Measurements from ENCODE around the gene AFMID. TPM values are rescaled to one million over a fixed set of nuclear protein-coding genes. Genes with fewer than 3 reads are reported as not detected.

Gene AFMID
- total and polyA plus RNA-seq, 2 donors (not counting 1 experiment from before 2014, with no cell fraction given) = 18.2 to 24.8 TPM

DNA sequence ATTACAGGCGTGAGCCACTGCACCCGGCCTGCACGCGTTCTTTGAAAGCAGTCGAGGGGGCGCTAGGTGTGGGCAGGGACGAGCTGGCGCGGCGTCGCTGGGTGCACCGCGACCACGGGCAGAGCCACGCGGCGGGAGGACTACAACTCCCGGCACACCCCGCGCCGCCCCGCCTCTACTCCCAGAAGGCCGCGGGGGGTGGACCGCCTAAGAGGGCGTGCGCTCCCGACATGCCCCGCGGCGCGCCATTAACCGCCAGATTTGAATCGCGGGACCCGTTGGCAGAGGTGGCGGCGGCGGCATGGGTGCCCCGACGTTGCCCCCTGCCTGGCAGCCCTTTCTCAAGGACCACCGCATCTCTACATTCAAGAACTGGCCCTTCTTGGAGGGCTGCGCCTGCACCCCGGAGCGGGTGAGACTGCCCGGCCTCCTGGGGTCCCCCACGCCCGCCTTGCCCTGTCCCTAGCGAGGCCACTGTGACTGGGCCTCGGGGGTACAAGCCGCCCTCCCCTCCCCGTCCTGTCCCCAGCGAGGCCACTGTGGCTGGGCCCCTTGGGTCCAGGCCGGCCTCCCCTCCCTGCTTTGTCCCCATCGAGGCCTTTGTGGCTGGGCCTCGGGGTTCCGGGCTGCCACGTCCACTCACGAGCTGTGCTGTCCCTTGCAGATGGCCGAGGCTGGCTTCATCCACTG is 27.0 kb downstream of the AFMID start, which contains the start of gene BIRC5:
TSS of gene BIRC5 (plus strand) at position 238 of the 690 bp plus-strand sequence. CDS start at position 302, 64 bp downstream.
- ATAC-seq (ENCODE audit: low read depth) (peak; percentile 100), DNase-seq (peak; percentile 91)
- Histone ChIP-seq H3K27ac (ENCODE audit: low read length in 2 of 2) (no peak within 1 kb of the TSS), H3K4me1 (ENCODE audit: control insufficient read depth in 2 of 2, insufficient read depth in 2 of 2, low read length in 2 of 2) (peaks cover 4 to 8% of the 10 kb centered on the region in 2 donors), H3K4me2 (replicated peaks; ENCODE audit: low read depth, low read length, poor library complexity, severe bottlenecking) (peak within 1 kb of the TSS; percentile 92), H3K9me3 (ENCODE audit: control extremely low read depth in 1 of 3, control insufficient read depth in 2 of 3, insufficient read depth in 1 of 3, low read length in 2 of 3) (no peaks in the 10 kb centered on the region), H3K36me3 (replicated peaks in 1 of 2; ENCODE audit: control extremely low read depth in 1 of 2, control insufficient read depth in 1 of 2, extremely low read depth in 1 of 2, insufficient read depth in 2 of 2, low read length in 1 of 2) (no peaks in the 10 kb centered on the region), H2AFZ (ENCODE audit: insufficient read depth, low read depth, low read length, poor library complexity, severe bottlenecking) (peak within 1 kb of the TSS; percentile 72), H4K20me1 (ENCODE audit: control insufficient read depth, insufficient read depth, low read length, poor library complexity, severe bottlenecking) (no peaks in the 10 kb centered on the region), H3K79me2 (ENCODE audit: control insufficient read depth, insufficient read depth, low read length) (peaks cover 11% of the 10 kb centered on the region), H3K4me3 (ENCODE audit: control extremely low read depth in 1 of 5, extremely low read depth in 1 of 5, insufficient read depth in 1 of 5, low read depth in 2 of 5, low read length in 4 of 5) (peak within 1 kb of the TSS in 4 of 5 experiments; percentile 31 to 60 (median 46)), H3K27me3 (replicated peaks in 1 of 4; ENCODE audit: control extremely low read depth in 1 of 4, control insufficient read depth in 3 of 4, insufficient read depth in 4 of 4, low read length in 3 of 4) (no peaks in the 10 kb centered on the region), H3K9ac (ENCODE audit: low read length) (peak within 1 kb of the TSS; percentile 56)
- Mint-ChIP-seq H3K9me3 (ENCODE audit: insufficient read depth) (no peaks in the 10 kb centered on the region), H3K4me1 (peaks cover 7% of the 10 kb centered on the region), H3K4me3 (peak within 1 kb of the TSS; percentile 79), H3K27me3 (no peaks in the 10 kb centered on the region), H3K27ac (peak within 1 kb of the TSS; percentile 26)
- CTCF ChIA-PET = interaction anchor here (0.7 to 1.1 kb wide), 2 partner anchors 37 to 84 kb away, joined by 3 read pairs; partner anchors contain the start of gene TMC8
- POLR2A ChIA-PET = no interaction called here
- TF ChIP-seq EZH2 (IDR thresholded peaks at IDR 0.05; ENCODE audit: borderline replicate concordance, insufficient read depth, low read depth, low read length, poor library complexity, severe bottlenecking) = no peak
- TF ChIP-seq, protein P1, sequence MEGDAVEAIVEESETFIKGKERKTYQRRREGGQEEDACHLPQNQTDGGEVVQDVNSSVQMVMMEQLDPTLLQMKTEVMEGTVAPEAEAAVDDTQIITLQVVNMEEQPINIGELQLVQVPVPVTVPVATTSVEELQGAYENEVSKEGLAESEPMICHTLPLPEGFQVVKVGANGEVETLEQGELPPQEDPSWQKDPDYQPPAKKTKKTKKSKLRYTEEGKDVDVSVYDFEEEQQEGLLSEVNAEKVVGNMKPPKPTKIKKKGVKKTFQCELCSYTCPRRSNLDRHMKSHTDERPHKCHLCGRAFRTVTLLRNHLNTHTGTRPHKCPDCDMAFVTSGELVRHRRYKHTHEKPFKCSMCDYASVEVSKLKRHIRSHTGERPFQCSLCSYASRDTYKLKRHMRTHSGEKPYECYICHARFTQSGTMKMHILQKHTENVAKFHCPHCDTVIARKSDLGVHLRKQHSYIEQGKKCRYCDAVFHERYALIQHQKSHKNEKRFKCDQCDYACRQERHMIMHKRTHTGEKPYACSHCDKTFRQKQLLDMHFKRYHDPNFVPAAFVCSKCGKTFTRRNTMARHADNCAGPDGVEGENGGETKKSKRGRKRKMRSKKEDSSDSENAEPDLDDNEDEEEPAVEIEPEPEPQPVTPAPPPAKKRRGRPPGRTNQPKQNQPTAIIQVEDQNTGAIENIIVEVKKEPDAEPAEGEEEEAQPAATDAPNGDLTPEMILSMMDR (IDR thresholded peaks at IDR 0.05) = no peak
- 1% methylated on average over 60 of the region's 60 CpGs for WGBS (ENCODE audit: insufficient coverage)
- intact Hi-C loops (cut with micrococcal nuclease) = loop anchor here (1.0 kb wide), 2 partner anchors 40 to 74 kb away; no protein-coding TSS in a partner anchor

- peak overlapping the region; percentile 72 for H2AFZ ChIP-seq (ENCODE audit: insufficient read depth, low read depth, low read length, poor library complexity, severe bottlenecking)
- ChIA-PET CTCF (interaction anchor here (0.7 kb wide), 1 partner anchor 10 kb away, joined by 3 read pairs; no protein-coding TSS in a partner anchor), POLR2A (no interaction called here)
- WGBS (ENCODE audit: insufficient coverage) = 0% methylated on average over 1 of the region's 5 CpGs
- H3K9ac ChIP-seq (ENCODE audit: low read length) = peak overlapping the region; percentile 56
- peaks cover 4 to 8% of the 10 kb centered on the region in 2 donors for H3K4me1 ChIP-seq (ENCODE audit: control insufficient read depth in 2 of 2, insufficient read depth in 2 of 2, low read length in 2 of 2)
- peak overlapping the region in 2 of 5 experiments; percentile 43 to 60 for H3K4me3 ChIP-seq (ENCODE audit: control extremely low read depth in 1 of 5, extremely low read depth in 1 of 5, insufficient read depth in 1 of 5, low read depth in 2 of 5, low read length in 4 of 5)
- H3K9me3 Mint-ChIP-seq (ENCODE audit: insufficient read depth) = no peaks in the 10 kb centered on the region
- peak overlapping the region; percentile 26 for H3K27ac Mint-ChIP-seq
- H3K27me3 Mint-ChIP-seq = no peaks in the 10 kb centered on the region
- no peak overlapping the region for H3K27ac ChIP-seq (ENCODE audit: low read length in 2 of 2)
- peak overlapping the region; percentile 92 for H3K4me2 ChIP-seq (replicated peaks; ENCODE audit: low read depth, low read length, poor library complexity, severe bottlenecking)
- no peaks in the 10 kb centered on the region for H3K27me3 ChIP-seq (replicated peaks in 1 of 4; ENCODE audit: control extremely low read depth in 1 of 4, control insufficient read depth in 3 of 4, insufficient read depth in 4 of 4, low read length in 3 of 4)
- H3K4me3 Mint-ChIP-seq = peak overlapping the region; percentile 79
- ATAC-seq (ENCODE audit: low read depth) = no peak
- peaks cover 11% of the 10 kb centered on the region for H3K79me2 ChIP-seq (ENCODE audit: control insufficient read depth, insufficient read depth, low read length)
- intact Hi-C loops (cut with micrococcal nuclease) = loop anchor here (1.0 kb wide), 2 partner anchors 40 to 74 kb away; no protein-coding TSS in a partner anchor
- H3K9me3 ChIP-seq (ENCODE audit: control extremely low read depth in 1 of 3, control insufficient read depth in 2 of 3, insufficient read depth in 1 of 3, low read length in 2 of 3) = no peaks in the 10 kb centered on the region
- peaks cover 7% of the 10 kb centered on the region for H3K4me1 Mint-ChIP-seq
- H3K36me3 ChIP-seq (replicated peaks in 1 of 2; ENCODE audit: control extremely low read depth in 1 of 2, control insufficient read depth in 1 of 2, extremely low read depth in 1 of 2, insufficient read depth in 2 of 2, low read length in 1 of 2) = no peaks in the 10 kb centered on the region
- DNase-seq = no peak
- TF ChIP-seq, protein P1 (IDR thresholded peaks at IDR 0.05) = no peak
- TF ChIP-seq EZH2 (IDR thresholded peaks at IDR 0.05; ENCODE audit: borderline replicate concordance, insufficient read depth, low read depth, low read length, poor library complexity, severe bottlenecking) = no peak
- no peaks in the 10 kb centered on the region for H4K20me1 ChIP-seq (ENCODE audit: control insufficient read depth, insufficient read depth, low read length, poor library complexity, severe bottlenecking)
Measured at GRCh38 chr17:78214706-78215061, 27.5 kb downstream of the AFMID start.
